Inflammatory macrophage treated with lipopolysaccharide for 4 hours (primary cell): ENCODE measurements around the gene L3MBTL4.
"Not testable (repeated sequence)": the region's sequence is repeated elsewhere in the genome, so short reads cannot be mapped to it uniquely, and the experiment has no call there.

Source experiments
- DNase-seq: peaks from one replicate; pipeline ENCODE4 v3.0.0-alpha.2; 2020

Gene L3MBTL4

DNA sequence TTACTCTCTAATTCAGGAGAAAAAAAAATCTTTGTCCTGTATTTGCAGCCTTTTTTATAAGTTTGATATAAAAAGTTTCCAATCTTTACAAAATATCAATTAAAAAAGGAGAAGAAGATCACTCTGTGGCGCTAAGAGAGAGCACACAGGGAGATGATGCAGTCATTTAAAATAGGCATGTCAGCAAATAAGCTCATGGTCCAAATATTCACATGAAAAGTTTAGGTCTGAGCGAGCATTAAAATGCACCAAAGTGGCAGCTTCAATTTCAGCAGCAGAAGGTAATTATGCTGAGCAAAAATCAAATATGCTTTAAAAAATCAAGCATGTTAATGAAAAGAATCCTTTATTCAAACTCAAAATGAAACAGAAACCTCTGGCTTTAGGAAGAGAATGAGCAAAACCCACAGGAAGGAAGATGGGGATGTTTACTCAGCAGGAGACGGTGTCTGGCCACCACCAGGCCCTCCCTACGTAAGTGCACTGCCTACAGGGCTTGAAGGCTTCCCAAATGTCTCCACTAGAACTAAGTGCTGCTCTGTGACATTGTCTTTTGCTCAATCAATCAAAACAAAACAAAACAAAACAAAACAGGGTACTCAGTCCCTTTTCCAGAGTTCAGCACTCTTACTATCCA lies 120.4 kb downstream of the L3MBTL4 start:
- peak; percentile 85 for DNase-seq

DNA sequence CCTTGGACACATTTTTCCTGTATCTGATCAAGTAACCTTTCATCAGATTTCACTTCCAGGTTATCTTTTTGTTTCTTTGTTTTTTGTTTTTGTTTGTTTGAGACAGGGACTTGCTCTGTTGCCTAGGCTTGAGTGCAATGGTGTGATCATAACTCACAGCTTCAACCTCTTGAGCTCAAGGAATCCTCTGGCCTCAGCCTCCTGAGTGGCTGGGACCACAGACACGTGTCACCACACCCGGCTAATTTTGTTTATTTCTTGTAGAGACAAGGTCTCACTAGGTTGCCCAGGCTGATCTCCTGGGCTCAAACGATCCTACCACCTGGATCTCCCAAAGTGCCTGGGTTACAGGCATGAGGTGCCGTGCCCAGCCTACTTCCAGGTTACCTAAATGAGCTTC lies 124.9 kb downstream of the L3MBTL4 start:
- DNase-seq, result no peak

DNA sequence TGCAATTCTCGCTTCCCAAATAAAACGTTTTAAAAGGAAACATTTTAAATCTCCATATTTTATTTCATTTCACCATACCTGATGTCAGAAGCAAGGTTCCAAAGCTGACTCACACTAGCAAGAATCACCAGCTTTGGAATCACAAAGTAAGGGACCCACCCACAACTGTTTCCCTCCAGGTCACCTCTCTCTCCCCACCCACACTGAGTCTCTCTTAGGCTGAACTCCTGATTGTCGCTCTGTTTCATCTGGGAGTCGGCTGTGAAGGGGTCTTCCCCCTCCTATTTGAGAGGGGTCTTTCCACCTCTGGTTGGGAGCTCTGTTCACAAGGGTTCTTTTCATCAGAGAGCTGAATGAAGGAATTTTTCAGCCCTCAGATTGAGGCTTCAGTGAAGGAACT lies 128.1 kb downstream of the L3MBTL4 start:
- DNase-seq, result no peak

DNA sequence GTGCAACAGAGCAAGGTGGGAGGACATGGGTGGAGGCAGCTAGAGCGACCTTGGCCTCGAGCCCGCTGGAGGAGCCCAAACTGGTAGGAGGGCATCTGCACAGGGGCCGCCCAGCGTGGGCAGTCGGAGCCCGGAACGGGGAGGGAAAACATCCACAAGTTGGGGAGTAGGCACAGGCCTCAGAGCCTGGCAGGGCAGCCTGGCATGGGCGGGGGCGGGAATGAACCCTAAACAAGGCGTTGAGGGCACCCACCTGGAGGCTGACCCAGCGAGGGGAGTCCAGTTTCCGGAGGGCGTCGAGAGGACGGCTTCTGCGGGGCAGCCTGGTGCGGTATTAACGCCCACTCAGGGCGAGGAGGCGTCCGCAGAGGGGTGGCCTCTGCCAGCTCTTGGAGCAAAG lies 129.9 kb downstream of the L3MBTL4 start:
- no peak for DNase-seq

DNA sequence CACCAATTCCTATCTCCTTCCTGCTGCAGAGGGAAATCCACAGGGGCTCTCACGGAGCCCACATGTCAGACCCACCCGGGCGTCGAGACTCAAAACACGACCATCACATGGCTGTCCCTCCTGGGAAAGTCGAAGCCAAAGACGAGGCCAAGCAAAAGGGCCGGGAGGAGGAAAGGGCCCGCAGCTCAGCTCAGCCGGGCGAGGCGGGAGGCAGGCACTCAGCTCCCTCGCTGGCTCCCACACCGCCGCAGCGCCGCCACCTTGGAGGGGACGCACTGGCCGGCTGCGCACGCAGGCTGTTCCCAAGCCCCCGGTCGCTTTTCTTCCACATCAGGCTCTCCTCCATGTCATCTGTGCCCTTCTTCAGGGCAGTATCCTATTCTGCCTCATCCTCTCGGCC lies 130.4 kb downstream of the L3MBTL4 start:
- no peak for DNase-seq

DNA sequence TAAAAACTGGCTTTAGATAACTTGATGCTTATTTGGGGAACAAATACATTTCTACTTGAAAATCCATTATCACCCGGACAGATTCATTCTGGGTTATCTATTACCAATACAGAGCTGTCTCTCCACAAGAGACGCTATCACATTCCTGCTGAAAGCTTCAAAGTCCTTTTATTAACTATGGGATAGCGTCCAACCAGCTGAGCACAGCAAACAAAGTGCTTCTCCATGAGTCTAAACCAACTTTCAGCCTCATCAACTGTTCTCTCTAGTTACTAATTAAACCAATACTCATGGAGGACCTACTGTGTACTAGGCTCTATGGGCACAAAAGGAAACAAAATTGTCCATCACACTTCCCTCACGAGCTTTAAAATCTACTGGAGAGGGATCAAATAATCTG lies 132.8 kb downstream of the L3MBTL4 start:
- DNase-seq, result no peak

DNA sequence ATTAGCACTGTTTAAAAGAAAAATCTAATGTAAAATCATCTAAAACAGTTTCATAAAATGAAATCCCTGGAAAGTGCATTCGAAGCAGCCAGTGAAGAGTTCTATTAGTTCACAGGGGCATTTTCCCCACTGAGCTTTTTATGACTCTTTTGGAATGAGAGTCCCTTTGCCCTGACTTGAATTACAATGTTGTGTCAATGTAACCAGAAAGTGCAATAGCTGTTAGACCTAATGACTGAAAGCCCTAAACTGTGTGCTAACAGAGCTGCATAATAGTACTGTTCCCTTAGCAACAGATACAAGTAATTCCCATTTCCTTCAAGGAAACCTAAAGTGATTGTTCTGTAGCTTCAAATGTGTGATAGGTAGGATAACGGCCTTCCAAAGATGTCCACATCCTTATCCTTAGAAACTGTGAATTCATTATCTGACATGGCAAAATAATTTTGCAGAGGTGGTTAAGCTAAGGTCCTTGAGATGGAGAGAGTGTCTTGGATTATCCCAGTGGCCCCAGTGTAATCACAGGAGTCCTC lies 134.4 kb downstream of the L3MBTL4 start:
- DNase-seq, result no peak

DNA sequence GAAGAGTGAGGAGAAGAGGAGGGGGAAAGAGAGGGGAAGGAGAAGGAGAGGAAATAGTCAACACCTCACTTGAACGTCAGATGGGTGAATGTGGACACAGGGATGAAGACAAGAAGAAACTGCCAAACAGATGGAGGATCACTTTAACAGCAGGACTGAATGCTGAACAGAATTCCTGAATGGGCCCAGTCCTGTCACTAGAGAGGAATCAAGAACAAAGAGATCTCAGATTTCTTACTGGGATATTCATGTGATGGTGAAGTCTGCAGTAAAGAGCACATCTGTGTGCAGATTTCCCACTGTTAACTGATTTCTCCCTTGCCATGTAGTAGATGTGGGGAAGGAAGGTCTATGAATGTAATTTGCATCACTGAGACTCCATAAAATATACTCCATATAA lies 135.4 kb downstream of the L3MBTL4 start:
- DNase-seq, result no peak

DNA sequence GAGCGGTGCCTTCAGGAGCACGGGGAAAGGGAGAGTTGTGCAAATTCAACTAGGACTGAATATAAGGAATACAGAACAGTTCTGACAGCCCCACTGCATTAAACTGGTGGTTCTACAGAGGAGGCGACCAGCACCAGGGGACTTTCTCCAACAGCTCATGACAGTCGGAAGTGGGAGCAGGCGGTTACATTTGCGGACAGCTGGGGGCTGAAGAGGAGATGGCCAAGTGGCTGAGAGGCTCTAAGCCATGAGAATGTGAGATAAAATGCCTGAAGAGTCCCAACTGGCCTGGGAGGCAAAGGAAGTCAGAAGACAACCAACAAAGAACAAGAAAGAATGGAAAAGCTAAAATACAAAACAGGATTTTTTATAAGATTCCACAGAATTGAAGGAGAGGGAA lies 141.3 kb downstream of the L3MBTL4 start:
- no peak for DNase-seq

DNA sequence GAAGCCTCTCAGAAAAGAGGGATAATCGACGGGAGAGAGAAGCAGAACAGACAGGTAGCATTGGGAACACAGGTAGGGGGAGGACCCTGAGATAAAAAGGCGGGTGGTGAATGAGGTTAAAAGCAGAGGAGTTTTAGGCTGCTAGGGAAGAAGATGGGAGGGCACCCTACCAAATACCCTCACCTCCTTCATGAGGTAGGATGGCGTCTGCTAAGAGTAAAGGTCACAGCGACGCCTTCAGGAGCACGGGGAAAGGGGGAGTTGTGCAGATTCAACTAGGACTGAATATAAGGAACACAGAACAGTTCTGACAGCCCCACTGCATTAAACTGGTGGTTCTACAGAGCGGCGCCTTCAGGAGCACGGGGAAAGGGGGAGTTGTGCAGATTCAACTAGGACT lies 142.6 kb downstream of the L3MBTL4 start:
- DNase-seq, result not testable (repeated sequence)

DNA sequence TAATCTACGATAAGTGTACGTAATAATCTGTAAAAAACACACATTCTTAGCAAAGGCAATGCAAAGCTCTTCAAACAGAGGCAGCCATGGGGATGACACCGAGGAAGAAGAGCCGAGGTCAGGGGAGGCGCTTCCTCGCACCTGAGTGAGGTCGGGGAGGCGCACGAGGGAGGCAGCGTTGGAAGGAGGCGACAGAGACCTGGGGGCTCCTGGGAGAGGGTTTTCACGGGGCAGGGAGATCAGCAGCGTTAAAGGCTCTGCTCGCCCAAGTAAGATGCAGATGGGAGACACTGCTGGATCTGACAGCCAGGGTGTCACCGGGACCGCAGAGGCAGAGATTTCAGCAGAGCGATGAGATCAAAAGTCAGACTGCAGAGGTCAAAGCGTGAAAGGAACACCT lies 143.1 kb downstream of the L3MBTL4 start:
- no peak for DNase-seq

DNA sequence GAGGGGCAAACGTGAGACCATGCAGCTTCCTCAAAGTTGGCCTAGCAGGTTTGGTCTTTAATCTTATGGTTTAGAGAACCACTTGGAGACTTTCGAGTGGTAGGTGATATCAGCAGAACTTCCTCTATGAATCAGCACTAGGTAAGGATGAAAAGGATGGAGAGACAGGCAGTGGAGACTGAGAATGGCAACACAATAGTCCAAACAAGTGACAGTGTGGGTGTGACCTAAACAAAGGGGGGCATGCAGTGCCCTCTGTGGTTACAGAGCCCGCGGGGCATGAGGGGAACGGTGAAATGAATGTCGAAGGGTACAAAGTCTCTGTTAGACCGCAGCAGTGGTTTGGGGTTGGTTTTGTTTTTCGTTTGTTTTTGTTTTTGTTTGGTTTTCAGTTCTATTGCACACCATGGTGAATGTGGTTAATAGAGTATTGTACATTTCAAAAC lies 143.9 kb downstream of the L3MBTL4 start:
- no peak for DNase-seq

DNA sequence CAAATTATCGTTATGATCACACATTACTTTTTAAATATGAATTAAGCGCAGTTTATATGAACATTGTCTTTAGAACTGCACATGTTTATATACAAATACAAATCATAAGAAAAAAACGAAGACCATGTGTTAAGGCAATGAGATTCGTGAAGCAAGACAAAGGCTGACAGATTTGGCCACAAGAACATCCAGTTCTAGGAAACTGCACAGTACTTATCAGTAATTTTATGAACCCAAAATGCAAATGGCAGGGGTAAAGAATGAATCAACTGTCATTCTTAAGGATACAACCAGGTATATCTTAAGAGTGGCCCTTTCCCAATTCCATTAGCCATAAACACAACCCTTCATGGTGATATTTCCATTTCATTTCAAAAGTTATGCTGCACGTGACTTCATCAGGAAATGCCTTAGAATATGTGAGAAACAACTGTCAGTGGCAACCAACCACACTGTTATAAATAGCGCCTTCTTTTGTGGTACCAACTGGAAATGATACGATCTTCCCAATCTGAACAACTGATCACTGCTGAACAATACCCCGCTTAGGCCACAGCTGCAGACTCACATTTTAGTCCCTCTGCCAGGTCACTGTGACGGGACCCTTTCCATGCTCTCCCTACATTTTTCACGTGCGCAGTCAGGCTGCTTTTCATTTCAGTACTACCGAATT lies 144.9 kb downstream of the L3MBTL4 start:
- DNase-seq, result no peak

DNA sequence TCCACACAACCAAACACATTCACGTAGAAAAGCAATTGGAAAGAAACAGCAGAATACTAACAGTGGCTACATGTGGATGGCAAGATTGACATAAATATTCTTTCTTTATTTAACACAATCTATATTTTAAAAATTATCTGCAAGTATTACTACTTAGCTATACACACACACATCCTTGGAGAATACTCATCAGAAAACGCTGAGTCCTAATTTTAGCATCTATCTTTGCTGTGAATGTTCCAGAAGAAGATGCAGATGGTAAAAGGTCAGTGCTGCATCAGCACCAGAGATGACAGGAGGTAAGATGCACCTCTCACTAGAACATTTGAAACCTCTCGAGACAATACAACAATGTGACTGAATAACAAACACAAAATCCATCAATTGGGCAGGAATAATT lies 148.5 kb downstream of the L3MBTL4 start:
- no peak for DNase-seq

DNA sequence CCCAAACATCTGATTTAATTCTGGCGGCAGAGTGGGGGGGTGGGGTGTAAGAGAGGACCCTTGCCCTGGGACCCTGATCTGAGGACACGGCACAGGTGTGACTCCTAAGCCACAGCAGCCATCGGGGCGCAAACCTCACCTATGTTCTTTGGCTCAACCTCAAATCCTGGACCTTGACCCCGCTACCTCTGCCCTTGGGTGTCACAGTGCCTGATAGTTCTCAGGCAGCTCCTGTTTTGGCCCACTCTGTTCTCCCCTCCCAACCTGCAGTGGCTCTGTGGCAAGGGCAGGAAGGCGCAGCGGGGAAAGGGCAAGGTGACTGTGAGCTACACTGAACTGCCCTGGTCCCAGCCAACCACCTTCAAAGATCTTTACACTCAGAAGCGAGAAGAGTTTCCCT lies 152.8 kb downstream of the L3MBTL4 start:
- DNase-seq, result no peak

DNA sequence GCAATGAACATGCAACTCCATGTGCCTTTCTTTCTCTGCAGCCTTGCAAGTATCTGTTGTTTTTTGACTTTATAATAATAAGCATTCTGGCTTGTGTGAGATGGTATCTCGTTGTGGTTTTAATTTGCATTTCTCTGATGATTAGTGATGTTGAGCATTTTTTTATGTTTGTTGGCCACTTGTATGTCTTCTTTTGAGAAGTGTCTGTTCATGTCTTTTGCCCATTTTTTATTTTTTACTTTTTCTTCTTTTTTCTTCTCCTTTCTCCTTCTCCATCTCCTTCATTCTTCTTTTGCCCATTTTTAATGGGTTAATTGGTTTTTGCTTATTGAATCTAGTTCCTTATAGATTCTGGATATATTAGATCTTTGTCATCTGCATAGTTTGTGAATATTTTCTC lies 155.4 kb downstream of the L3MBTL4 start:
- DNase-seq, result not testable (repeated sequence)

DNA sequence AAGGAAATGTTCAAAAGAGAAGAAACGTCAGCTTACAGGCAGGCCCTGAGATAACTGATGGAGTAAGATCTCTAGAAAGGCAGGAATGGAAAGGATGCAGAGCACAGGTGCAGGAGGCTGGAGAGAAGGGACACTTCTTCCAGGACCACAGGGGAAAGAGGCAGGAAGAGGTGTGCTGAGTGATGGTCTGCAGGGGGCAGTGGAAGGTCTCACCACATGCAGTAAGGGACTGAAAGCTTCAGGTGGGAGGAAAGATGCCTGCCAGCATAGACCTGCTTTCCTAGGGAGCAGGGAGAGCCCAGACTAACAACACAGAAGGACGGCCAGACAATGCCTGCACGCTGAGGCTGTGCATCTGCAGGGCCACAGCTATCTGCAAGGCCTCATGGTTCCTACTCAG lies 156.8 kb downstream of the L3MBTL4 start:
- no peak for DNase-seq

DNA sequence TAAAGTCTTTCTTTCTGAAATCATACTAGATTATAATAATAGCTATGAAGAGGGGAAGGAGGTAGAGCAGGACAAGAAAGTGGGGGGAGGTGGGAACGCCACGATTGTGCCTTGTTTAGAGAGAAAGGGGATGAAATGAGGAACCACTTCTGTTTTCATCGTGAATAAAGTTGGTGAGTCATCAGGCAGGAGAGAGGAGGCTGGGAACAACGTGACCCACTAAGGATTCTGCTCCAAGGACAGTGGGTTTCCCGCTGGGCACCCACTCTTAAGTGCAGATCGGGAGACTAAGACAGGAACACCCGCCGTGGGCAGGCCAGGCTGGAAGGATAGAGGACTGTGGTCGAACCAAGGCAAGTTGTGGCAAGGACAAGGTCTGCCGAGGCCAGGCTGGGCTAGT lies 158.2 kb downstream of the L3MBTL4 start:
- DNase-seq, result peak; percentile 76

DNA sequence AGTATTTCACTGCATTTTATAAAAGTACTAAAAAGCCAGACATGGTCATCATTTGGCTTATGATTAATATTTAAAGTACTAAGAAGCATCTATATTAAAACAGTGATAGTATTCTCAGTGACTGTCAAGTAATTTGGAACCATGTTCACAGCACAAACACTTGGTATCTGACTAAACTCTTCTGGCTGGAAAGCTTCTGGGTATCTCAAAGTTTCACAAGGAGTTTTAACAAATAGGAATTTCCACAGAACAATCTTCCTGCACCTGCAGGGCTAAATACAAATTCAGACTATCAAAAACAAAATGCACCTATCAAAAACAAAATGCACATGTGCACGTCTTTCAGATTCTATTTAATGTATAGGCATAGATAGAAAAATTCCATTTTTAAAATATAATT lies 158.8 kb downstream of the L3MBTL4 start:
- DNase-seq, result peak; percentile 19

DNA sequence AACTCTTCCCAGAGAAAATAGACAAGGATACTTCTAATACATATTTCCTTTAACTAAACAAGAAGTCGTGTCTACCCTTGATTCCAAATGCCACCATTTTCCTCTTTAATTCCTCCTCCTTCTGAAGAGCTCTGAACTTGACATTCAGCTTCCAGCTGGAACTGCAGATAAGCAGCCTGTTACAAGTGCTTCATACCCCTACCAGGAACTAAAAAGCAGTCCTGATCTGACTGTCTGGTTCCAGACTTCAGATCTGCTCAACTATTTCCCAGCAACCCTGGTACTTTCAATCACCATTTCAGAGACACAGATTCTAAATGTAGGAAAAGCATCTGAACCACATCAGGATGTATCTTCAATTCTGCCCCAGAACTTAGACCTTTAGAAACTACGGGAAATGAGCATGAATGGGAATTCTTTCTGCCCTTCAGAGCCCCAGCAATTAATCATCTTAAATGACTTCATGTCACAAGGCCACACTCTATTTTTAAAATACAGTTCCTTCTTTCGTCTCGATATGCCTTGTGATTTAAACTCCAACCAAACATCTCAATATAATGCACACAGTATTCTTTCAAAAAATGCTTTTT lies 159.5 kb downstream of the L3MBTL4 start:
- DNase-seq, result peak; percentile 83

DNA sequence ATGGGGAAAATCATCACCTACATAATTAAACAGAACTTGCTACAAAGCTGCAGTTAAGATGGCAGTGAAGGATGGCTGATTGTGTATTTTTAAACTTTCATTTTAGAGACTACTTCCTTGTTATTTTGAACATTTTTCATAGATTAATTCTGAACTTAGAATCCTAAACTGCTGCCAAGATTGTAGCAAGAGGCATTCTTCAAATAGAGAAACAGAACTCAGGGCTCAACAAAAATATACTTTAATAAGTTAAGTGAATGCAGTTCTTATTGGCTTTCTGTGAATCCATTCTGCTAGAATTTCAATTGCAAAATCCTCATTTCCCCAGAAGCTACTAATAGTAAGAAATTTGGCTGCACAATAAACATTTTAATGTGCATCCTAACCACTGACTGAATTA lies 160.3 kb downstream of the L3MBTL4 start:
- DNase-seq, result peak; percentile 18

DNA sequence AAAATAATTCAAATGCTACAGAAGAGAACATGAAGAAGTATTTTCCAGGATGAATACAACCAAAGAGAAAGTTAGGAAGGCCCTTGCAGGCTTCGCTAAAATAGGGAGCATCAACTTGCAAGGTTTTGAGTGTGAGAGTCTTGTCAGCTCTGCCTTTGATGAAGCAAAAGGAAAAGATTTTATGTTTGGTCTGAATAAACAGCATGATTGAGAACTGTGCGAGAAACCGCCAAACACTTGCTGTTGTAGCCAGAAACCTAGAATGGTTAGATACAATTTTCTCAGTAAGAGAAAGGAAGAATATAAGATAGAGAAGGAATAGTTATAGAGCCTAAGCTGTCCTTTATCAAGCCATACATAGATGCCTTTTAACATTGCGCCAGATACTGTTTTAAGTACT lies 163.6 kb downstream of the L3MBTL4 start:
- DNase-seq, result no peak

DNA sequence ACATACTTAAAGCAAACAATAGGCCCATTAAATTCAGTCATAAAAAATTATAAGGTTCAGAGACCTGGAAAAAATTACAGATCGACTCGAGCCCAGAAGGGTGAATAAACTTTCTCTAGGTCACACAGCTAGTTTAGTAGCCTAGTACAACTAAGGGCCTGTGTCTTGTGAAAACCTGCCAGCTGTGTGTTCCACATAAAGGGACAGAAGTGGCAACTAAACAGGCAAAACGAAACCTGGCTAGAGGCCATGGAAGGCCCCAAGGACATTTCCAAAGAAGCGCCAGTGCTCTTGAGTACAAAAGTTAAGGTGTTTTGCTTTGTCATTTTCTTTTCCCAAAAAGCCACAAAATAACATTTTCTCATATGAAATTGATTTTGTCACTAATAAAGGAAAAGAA lies 164.9 kb downstream of the L3MBTL4 start:
- no peak for DNase-seq

DNA sequence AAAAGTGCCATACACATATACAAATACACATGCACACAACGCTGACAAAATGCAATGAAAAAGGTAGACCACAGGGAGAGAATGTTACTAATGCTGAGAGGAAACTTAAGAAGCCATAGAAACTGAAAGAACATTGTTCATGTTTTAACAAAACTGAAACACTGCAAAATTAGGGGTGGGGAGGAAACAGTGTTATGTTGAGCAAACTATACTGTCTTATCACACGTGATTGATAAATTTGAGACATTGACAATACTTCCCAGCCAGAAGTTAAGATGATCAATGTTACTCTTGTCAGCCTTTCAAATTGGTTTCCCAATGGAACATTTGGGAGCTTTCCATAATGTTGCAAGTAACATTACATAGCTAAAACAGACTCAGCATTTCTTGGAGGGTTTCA lies 165.5 kb downstream of the L3MBTL4 start:
- peak; percentile 58 for DNase-seq
